HG03342 (cell line): ENCODE measurements around the gene RPS6KB1.
"Not testable (repeated sequence)": the region's sequence is repeated elsewhere in the genome, so short reads cannot be mapped to it uniquely, and the experiment has no call there.

Experiments
- ATAC-seq: cut with Tn5 transposase; IDR thresholded peaks from one replicate; pipeline ENCODE4 v1.9.1; 2021; ENCODE audit warnings: mild to moderate bottlenecking, moderate library complexity; ENCODE audit not compliant: unreplicated experiment

RPS6KB1 gene

GRCh38 chr17:59933317-59933716 lies 40.4 kb downstream of the RPS6KB1 start:
- not testable (repeated sequence) for ATAC-seq

DNA sequence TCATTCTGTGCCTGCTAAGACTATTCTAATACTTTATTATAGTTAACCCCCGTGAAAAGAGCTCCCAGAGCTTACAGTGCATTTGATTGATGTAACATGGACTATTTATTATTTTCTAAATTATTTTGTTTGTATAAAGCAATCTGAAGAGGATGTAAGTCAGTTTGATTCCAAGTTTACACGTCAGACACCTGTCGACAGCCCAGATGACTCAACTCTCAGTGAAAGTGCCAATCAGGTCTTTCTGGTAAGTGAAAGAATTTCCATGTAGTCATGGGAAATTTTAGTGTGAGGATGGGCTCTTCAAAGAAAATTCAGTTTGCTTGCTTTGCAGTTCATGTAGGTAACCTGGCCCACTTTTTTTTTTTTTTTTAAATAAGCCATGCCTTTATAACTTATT lies 47.8 kb downstream of the RPS6KB1 start:
- not testable (repeated sequence) for ATAC-seq

DNA sequence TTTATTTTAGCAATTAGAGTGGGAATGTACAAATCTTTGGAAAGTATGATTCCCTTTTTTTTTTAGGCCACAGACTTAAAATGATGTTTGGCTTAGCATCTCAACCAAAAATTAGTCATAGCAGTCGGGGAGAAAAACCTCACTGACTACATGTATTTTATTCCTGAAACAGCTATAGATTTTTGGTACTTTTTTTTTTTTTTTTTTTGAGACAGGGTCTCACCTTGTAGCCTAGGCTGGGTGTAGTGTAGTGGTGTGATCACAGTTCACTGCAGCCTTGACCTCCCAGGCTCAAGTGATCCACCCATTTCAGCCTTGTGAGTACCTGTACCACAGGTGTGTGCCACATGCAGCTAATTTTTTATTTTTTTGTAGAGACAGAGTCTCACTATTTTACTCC lies 48.2 kb downstream of the RPS6KB1 start:
- ATAC-seq, result no peak

GRCh38 chr17:59946433-59946832 lies 53.5 kb downstream of the RPS6KB1 start:
- not testable (repeated sequence) for ATAC-seq

DNA sequence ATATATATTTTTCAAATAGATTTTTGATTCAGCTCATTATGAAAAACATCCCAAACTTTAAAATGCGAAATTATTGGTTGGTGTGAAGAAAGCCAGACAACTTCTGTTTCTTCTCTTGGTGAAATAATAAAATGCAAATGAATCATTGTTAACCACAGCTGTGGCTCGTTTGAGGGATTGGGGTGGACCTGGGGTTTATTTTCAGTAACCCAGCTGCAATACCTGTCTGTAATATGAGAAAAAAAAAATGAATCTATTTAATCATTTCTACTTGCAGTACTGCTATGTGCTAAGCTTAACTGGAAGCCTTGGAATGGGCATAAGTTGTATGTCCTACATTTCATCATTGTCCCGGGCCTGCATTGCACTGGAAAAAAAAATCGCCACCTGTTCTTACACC lies 54.4 kb downstream of the RPS6KB1 start:
- not testable (repeated sequence) for ATAC-seq

GRCh38 chr17:59950049-59950448 lies 57.1 kb downstream of the RPS6KB1 start:
- ATAC-seq, result no peak

GRCh38 chr17:59954856-59955255 lies 61.9 kb downstream of the RPS6KB1 start:
- no peak for ATAC-seq

- ATAC-seq, result not testable (repeated sequence)
Observed at GRCh38 chr17:59959574-59959973, 66.7 kb downstream of the RPS6KB1 start.

DNA sequence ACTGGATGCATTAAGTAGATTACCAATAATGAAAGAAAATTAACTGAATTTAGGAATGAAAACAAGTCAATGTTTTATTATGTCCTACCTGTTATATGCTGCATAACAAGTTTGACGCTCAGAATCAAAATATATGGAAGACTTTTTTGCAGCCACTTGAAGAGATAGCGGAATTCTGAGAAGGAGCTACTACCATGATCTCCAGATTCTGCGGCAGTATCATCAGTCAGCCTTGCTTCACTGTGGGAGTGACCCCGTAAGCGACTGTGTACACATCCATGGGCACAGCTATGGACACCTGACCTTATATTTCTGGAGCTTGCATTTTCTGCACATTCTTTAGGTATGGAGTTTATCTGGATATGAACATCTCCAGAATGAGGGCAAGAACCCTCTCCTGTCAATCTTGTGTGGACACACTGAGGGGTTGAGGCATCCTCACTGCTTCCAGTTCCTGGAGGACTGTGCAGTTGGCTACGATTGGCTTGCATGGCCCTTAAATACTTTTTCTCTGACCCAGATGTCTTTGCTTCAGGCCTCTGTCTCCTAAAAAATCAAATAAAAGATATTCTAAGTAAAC lies 69.9 kb downstream of the RPS6KB1 start:
- no peak for ATAC-seq

- peak; percentile 36 for ATAC-seq
Observed at GRCh38 chr17:59963738-59964481, 71.0 kb downstream of the RPS6KB1 start.

DNA sequence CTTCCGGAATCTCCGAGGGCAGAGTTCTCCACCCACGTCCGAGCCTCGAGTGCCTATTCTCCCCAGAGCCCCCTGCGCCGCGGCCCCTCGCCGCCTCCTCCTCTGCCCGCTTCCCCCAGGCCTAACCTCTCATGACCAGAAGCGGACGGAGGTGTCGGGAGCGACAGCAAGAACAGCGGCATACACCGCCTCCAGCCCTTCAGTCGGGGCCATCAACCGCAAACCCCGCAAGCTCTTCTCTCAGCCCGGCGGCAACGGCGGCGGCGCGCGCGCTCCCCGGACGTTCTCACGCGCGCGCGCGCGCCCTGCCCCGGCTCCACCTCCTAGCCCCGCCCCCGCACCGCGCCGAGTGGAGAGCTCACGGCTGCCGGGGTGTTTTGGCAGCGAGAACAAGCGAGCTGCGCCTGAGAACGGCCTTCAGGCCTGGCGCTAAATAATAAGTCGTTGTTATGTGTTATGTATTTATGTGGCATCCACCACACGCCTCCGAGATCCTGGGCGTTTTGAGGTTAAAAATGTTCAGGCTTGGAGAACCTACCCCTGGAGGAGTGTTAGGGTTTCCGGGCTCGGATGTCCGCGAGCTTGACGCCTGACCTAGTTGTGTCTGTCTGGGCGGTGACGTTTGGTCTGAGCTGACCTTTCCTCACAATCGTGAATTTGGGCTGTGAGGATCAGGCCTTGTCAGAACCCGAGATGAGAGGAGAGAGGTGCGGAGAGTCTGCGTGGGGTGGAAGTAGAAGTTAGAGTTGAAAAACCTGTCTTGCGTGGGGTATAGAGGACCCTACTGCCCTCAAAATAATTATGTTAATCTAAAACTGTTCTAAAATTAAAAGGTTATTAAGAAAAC lies 71.8 kb downstream of the RPS6KB1 start, which contains the start of gene RNFT1:
RNFT1 (minus strand) TSS at position 259 of the 847 bp plus-strand sequence; CDS start at position 182, 77 bp downstream.
- ATAC-seq, result peak; percentile 80

- ATAC-seq, result not testable (repeated sequence)
Observed at GRCh38 chr17:59971771-59972170, 78.8 kb downstream of the RPS6KB1 start.

DNA sequence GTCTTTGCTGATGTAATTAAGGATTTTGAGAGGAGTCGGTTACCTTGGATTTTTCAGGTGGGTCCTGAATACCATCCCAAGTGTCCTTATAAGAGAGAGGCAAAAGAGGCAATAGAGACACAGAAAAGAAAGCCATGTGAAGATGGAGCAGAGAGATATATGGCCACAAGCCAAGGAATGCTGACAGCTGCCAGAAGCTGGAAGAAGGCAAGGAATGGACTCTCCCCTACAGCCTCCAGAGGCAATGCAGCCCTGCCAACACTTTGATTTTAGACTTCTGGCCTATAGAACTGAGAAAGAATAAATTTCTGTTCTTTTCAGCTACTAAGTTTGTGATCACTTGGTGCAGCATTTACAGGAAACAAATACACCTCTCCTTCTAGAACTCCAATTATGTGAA lies 79.9 kb downstream of the RPS6KB1 start:
- no peak for ATAC-seq

DNA sequence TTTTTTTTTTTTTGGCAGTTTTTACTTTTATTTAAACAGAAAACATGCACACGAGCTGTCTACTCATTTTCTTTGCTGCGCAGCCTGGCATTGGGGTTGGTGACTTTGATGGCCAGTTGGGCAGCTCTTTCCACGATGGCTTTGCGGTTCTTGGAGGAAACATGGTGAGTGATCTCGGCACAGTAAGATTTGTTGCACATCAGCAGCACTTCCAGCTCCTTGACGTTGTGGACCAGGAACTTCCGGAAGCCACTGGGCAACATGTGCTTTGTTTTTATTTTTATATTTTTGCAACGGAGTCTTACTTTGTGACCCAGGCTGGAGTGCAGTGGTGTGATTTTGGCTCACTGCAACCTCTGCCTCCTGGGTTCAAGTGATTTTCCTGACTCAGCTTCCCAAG lies 80.6 kb downstream of the RPS6KB1 start:
- not testable (repeated sequence) for ATAC-seq

DNA sequence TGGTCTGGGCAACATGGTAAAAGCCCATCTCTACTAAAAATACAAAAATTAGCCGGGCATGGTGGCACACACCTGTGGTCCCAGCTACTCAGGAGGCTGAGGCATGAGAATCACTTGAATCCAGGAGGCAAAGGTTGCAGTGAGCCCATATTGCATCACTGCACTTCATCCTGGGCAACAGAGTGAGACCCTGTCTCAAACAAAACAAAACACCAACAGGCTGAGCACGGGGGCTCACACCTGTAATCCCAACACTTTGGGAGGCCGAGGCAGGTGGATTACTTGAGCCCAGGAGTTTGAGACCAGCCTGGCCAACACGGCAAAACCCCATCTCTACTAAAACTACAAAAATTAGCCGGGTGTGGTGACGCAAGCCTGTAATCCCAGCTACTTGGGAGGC lies 82.2 kb downstream of the RPS6KB1 start:
- not testable (repeated sequence) for ATAC-seq

DNA sequence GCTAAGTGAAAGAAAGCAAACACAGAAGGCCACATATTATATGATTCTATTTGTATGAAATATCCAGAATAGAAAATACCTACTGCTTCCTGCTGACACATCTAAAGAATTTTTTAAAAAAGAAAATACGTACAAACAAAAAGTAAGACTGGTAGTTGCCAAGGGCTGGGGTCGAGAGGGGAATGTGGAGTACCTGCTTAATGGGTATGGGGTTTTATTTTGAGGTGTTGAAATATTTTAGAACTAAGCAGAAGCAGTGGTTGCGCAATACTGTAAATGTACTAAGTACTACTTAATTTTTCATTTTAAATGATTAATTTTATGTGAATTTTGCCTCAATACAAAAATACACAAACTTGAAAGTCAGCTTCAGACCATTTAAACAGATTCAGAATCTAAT lies 103.7 kb downstream of the RPS6KB1 start:
- not testable (repeated sequence) for ATAC-seq
